PFSK-1 (cell line): ENCODE results near the gene UGCG.

Experiments
- POLR2AphosphoS5 ChIP-seq: IDR thresholded peaks from 2 replicates; pipeline ENCODE4 v1.6.1; 2012; ENCODE audit warnings: low read depth, mild to moderate bottlenecking, control low read depth, low read length, moderate library complexity
- SIN3A ChIP-seq: IDR thresholded peaks from 2 replicates; pipeline ENCODE4 v1.6.1; 2012; ENCODE audit warnings: mild to moderate bottlenecking, low read length, moderate library complexity, borderline replicate concordance; ENCODE audit not compliant: insufficient read depth
- TAF1 ChIP-seq: IDR thresholded peaks from 2 replicates; pipeline ENCODE4 v1.6.1; 2012; ENCODE audit warnings: low read length, control low read depth, borderline replicate concordance; ENCODE audit not compliant: insufficient read depth
- TF ChIP-seq, protein P1 (sequence below), 2 experiments: IDR thresholded peaks; 2 replicates each; pipeline versions ENCODE4 v1.6.1 to v1.8.0; 2011 to 2012; ENCODE audit warnings: low read depth in 2 of 2, low read length in 2 of 2, control low read depth in 1 of 2, inconsistent platforms in 1 of 2, mild to moderate bottlenecking in 1 of 2, moderate library complexity in 1 of 2; ENCODE audit not compliant: insufficient read depth in 1 of 2

GRCh38 chr9:111919875-111920274 is 23.3 kb downstream of the UGCG start:
- no peak for TF ChIP-seq SIN3A
- TF ChIP-seq TAF1: no peak
- no peak for TF ChIP-seq POLR2AphosphoS5
- TF ChIP-seq, protein P1, sequence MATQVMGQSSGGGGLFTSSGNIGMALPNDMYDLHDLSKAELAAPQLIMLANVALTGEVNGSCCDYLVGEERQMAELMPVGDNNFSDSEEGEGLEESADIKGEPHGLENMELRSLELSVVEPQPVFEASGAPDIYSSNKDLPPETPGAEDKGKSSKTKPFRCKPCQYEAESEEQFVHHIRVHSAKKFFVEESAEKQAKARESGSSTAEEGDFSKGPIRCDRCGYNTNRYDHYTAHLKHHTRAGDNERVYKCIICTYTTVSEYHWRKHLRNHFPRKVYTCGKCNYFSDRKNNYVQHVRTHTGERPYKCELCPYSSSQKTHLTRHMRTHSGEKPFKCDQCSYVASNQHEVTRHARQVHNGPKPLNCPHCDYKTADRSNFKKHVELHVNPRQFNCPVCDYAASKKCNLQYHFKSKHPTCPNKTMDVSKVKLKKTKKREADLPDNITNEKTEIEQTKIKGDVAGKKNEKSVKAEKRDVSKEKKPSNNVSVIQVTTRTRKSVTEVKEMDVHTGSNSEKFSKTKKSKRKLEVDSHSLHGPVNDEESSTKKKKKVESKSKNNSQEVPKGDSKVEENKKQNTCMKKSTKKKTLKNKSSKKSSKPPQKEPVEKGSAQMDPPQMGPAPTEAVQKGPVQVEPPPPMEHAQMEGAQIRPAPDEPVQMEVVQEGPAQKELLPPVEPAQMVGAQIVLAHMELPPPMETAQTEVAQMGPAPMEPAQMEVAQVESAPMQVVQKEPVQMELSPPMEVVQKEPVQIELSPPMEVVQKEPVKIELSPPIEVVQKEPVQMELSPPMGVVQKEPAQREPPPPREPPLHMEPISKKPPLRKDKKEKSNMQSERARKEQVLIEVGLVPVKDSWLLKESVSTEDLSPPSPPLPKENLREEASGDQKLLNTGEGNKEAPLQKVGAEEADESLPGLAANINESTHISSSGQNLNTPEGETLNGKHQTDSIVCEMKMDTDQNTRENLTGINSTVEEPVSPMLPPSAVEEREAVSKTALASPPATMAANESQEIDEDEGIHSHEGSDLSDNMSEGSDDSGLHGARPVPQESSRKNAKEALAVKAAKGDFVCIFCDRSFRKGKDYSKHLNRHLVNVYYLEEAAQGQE (IDR thresholded peaks at IDR 0.05; ENCODE audit: insufficient read depth in 1 of 2, low read depth in 2 of 2, low read length in 2 of 2): no peak
